Endothelial cell of umbilical vein (primary cell): Measurements from ENCODE around the gene SPACA4. TPM values are rescaled to one million over a fixed set of nuclear protein-coding genes. Genes with fewer than 3 reads are reported as not detected.

Source experiments
- BruUV-seq: library from RNA; stranded (reverse); fragments of 400-500 nt; replicated peaks from 2 replicates; lab custom pipeline; 2021; lab: Mats Ljungman, UMichigan
- CTCF ChIA-PET: fragments of 300-600, 350-600 bp; sonication (Branson Sonifier 250); formaldehyde crosslinking; loops from one replicate; lab custom pipeline; 2021; ENCODE audit warnings: antibody characterized with exemption, inconsistent platforms; lab: Charles Lee
- POLR2A ChIA-PET: fragments of 300-600, 350-600 bp; sonication (Branson Sonifier 250); formaldehyde crosslinking; loops from one replicate; lab custom pipeline; 2021; ENCODE audit warnings: antibody characterized with exemption, inconsistent platforms; lab: Charles Lee
- DNase-seq: peaks from one replicate; pipeline ENCODE4 v3.0.0-alpha.2; 2011; ENCODE audit warnings: low read depth, low spot score
- FAIRE-seq: peaks from 2 replicates; lab custom pipeline; 2011; peaks lifted over from hg19 to GRCh38; lab: Jason Lieb, UNC
- H2AFZ ChIP-seq: 2 replicates; pipeline ENCODE4 v1.6.0; 2012; ENCODE audit warnings: low read depth, low read length, control low read depth, inconsistent platforms
- H3K27ac ChIP-seq: 2 replicates; pipeline ENCODE4 v1.5.1; 2011; ENCODE audit warnings: low read depth, mild to moderate bottlenecking, control low read depth, low read length, moderate library complexity; ENCODE audit not compliant: insufficient read depth
- H3K27me3 ChIP-seq, 2 experiments: 2 replicates each; pipeline versions ENCODE4 v1.6.0 to v1.6.1; 2011; ENCODE audit warnings: low read length in 2 of 2, mixed read lengths in 1 of 2; ENCODE audit not compliant: control insufficient read depth in 2 of 2, insufficient read depth in 2 of 2
- H3K36me3 ChIP-seq, 2 experiments: 2 replicates in 1 of 2; 3 replicates in 1 of 2; pipeline ENCODE4 v1.5.1; 2011; ENCODE audit warnings: low read length in 2 of 2, mild to moderate bottlenecking in 1 of 2, moderate library complexity in 1 of 2; ENCODE audit not compliant: control insufficient read depth in 2 of 2, insufficient read depth in 2 of 2; ENCODE audit errors: extremely low read depth in 1 of 2
- H3K4me1 ChIP-seq: 3 replicates; pipeline ENCODE4 v1.5.1; 2011; ENCODE audit warnings: mild to moderate bottlenecking, low read length; ENCODE audit not compliant: control insufficient read depth, insufficient read depth; ENCODE audit errors: extremely low read depth
- H3K4me2 ChIP-seq: 2 replicates; pipeline ENCODE4 v1.6.1; 2011; ENCODE audit warnings: low read length, control low read depth, mixed read lengths; ENCODE audit not compliant: insufficient read depth
- H3K4me3 ChIP-seq, 3 experiments: fragments of 200-600 bp in 1 of 3; sonication (generic), shearing (Covaris generic) in 1 of 3; replicated peaks in 1 of 3; 2 replicates each; pipeline ENCODE4 v1.5.1; 2011 to 2016; ENCODE audit warnings: control low read depth in 3 of 3, low read length in 3 of 3, mild to moderate bottlenecking in 2 of 3, inconsistent platforms in 1 of 3, low read depth in 1 of 3, moderate library complexity in 1 of 3; ENCODE audit not compliant: insufficient read depth in 1 of 3
- H3K79me2 ChIP-seq: 2 replicates; pipeline ENCODE4 v1.6.0; 2012; ENCODE audit warnings: low read length, inconsistent platforms; ENCODE audit not compliant: control insufficient read depth, insufficient read depth
- H3K9ac ChIP-seq: replicated peaks from 2 replicates; pipeline ENCODE3; 2011; ENCODE audit warnings: low read length, control low read depth; ENCODE audit not compliant: insufficient read depth; ENCODE audit errors: extremely low read depth
- H3K9me1 ChIP-seq: replicated peaks from 3 replicates; pipeline ENCODE4 v1.6.0; 2011; ENCODE audit warnings: mild to moderate bottlenecking, low read length; ENCODE audit not compliant: control insufficient read depth, insufficient read depth; ENCODE audit errors: extremely low read depth
- H3K9me3 ChIP-seq: replicated peaks from 2 replicates; pipeline ENCODE4 v1.5.1; 2012; ENCODE audit warnings: low read length, inconsistent platforms; ENCODE audit not compliant: control insufficient read depth, insufficient read depth
- H4K20me1 ChIP-seq: replicated peaks from 2 replicates; pipeline ENCODE3; 2011; ENCODE audit warnings: mild to moderate bottlenecking, low read length; ENCODE audit not compliant: control insufficient read depth, insufficient read depth; ENCODE audit errors: extremely low read depth
- CTCF ChIP-seq, 2 donors: IDR thresholded peaks; 1 replicate in 1 of 2; 2 replicates in 1 of 2; pipeline ENCODE4 v1.5.1; 2011; ENCODE audit warnings: low read length in 2 of 2, mild to moderate bottlenecking in 2 of 2, moderate library complexity in 2 of 2, control low read depth in 1 of 2, inconsistent platforms in 1 of 2, low read depth in 1 of 2; ENCODE audit not compliant: insufficient read depth in 1 of 2; ENCODE audit errors: extremely low read depth in 1 of 2
- EZH2 ChIP-seq: IDR thresholded peaks from 2 replicates; pipeline ENCODE4 v1.6.1; 2012; ENCODE audit warnings: borderline replicate concordance, low read depth, mild to moderate bottlenecking, moderate library complexity, low read length, inconsistent platforms; ENCODE audit not compliant: severe bottlenecking
- FOS ChIP-seq: IDR thresholded peaks from 2 replicates; pipeline ENCODE4 v1.6.1; 2011; ENCODE audit warnings: mild to moderate bottlenecking, low read length, moderate library complexity, borderline replicate concordance; ENCODE audit not compliant: insufficient read depth
- GATA2 ChIP-seq: IDR thresholded peaks from 2 replicates; pipeline ENCODE4 v1.7.0; 2011; ENCODE audit warnings: low read depth, mild to moderate bottlenecking, moderate library complexity, mixed read lengths, low read length; ENCODE audit not compliant: insufficient read length, insufficient read depth
- JUN ChIP-seq: IDR thresholded peaks from 2 replicates; pipeline ENCODE4 v1.6.1; 2011; ENCODE audit warnings: borderline replicate concordance, low read depth; ENCODE audit not compliant: insufficient read length, insufficient read depth
- MAX ChIP-seq: IDR thresholded peaks from 2 replicates; pipeline ENCODE4 v1.6.1; 2011; ENCODE audit not compliant: insufficient read depth, insufficient read length
- MYC ChIP-seq: IDR thresholded peaks from one replicate; pipeline ENCODE4 v1.6.1; 2011; ENCODE audit warnings: mild to moderate bottlenecking, low read depth, low read length
- POLR2A ChIP-seq: IDR thresholded peaks from 2 replicates; pipeline ENCODE4 v1.6.1; 2012; ENCODE audit warnings: low read depth, mild to moderate bottlenecking, control low read depth, low read length
- POLR2AphosphoS5 ChIP-seq: IDR thresholded peaks from 2 replicates; pipeline ENCODE4 v1.6.1; 2012; ENCODE audit warnings: low read depth, mild to moderate bottlenecking, control low read depth, low read length, moderate library complexity; ENCODE audit not compliant: insufficient read depth
- dilution Hi-C: fragments of 300-500 bp; cut with MboI; formaldehyde crosslinking; loops from one replicate; pipeline ENCODE4 v1.15.0; 2019; ENCODE audit warnings: low sequenced_read_pairs; ENCODE audit not compliant: extremely low pct_ligation_motif_present
- intact Hi-C: fragments of 100-400 bp; cut with micrococcal nuclease; formaldehyde crosslinking; loops from one replicate; pipeline ENCODE4 v1.10.0; 2022
- polyA plus RNA-seq, 4 experiments: library from polyadenylated mRNA; depleted of rRNA in 3 of 4; stranded (reverse) in 3 of 4; unstranded in 1 of 4; fragments of >200 nt; gene quantifications; 2 replicates each; pipeline versions ENCODE4 v1.2.1 to v1.2.3, GENCODE V29; 2011 to 2012; ENCODE audit warnings: missing spikeins in 1 of 4
- total RNA-seq: library from RNA; stranded (reverse); gene quantifications from 2 replicates; pipeline ENCODE4 v1.2.3, GENCODE V29; 2021

SPACA4 gene
- total and polyA plus RNA-seq, 2 donors (not counting 3 experiments of a cell fraction or from before 2014, with no cell fraction given) = not detected

- dilution Hi-C loops = no loop called here
- no peak overlapping the region for H3K4me3 ChIP-seq
- no peaks in the 10 kb centered on the region for H3K9me3 ChIP-seq
- no peak overlapping the region for H2AFZ ChIP-seq
- H3K27me3 ChIP-seq = peaks cover 5 to 13% of the 10 kb centered on the region in 2 experiments
- no TSS peak for BruUV-seq
- CTCF ChIA-PET = no interaction called here
- DNase-seq (no peak), FAIRE-seq (no peak)
- H4K20me1 ChIP-seq = no peaks in the 10 kb centered on the region
- H3K9me1 ChIP-seq = no peaks in the 10 kb centered on the region
- TF ChIP-seq POLR2A (no peak), MAX (no peak), GATA2 (no peak), POLR2AphosphoS5 (no peak), MYC (no peak), CTCF (IDR thresholded peaks at IDR 0.05; ENCODE audit: extremely low read depth in 1 of 2, insufficient read depth in 1 of 2, low read depth in 1 of 2, low read length in 2 of 2) (no peak), FOS (no peak), EZH2 (no peak), JUN (no peak)
- intact Hi-C loops = loop anchor here (1.0 to 10.0 kb wide), 3 partner anchors 7 to 356 kb away; partner anchors contain the start of genes CA11, GYS1 and RUVBL2
- no peak overlapping the region for H3K27ac ChIP-seq
- H3K4me2 ChIP-seq = no peak overlapping the region
- H3K9ac ChIP-seq = no peak overlapping the region
- H3K36me3 ChIP-seq = no peaks in the 10 kb centered on the region
- POLR2A ChIA-PET = interaction anchor here (0.6 kb wide), 1 partner anchor 18 kb away, joined by 9 read pairs; no protein-coding TSS in a partner anchor
- H3K79me2 ChIP-seq = no peaks in the 10 kb centered on the region
- H3K4me1 ChIP-seq = peaks cover 24% of the 10 kb centered on the region
Observed at GRCh38 chr19:48638831-48639381, 32.4 kb downstream of the SPACA4 start.
